H54 (cell line): ENCODE measurements around the gene SCYGR2.

ENCODE experiments used
- DNase-seq: peaks from one replicate; pipeline ENCODE4 v3.0.0; 2011; ENCODE audit warnings: low spot score, mixed read lengths; ENCODE audit not compliant: insufficient read length
- FAIRE-seq: peaks from 3 replicates; lab custom pipeline; 2011; peaks lifted over from hg19 to GRCh38; lab: Jason Lieb, UNC
- POLR2A ChIP-seq: IDR thresholded peaks from 2 replicates; pipeline ENCODE4 v1.6.1; 2011; ENCODE audit warnings: low read depth, mild to moderate bottlenecking, low read length

The SCYGR2 gene

DNA sequence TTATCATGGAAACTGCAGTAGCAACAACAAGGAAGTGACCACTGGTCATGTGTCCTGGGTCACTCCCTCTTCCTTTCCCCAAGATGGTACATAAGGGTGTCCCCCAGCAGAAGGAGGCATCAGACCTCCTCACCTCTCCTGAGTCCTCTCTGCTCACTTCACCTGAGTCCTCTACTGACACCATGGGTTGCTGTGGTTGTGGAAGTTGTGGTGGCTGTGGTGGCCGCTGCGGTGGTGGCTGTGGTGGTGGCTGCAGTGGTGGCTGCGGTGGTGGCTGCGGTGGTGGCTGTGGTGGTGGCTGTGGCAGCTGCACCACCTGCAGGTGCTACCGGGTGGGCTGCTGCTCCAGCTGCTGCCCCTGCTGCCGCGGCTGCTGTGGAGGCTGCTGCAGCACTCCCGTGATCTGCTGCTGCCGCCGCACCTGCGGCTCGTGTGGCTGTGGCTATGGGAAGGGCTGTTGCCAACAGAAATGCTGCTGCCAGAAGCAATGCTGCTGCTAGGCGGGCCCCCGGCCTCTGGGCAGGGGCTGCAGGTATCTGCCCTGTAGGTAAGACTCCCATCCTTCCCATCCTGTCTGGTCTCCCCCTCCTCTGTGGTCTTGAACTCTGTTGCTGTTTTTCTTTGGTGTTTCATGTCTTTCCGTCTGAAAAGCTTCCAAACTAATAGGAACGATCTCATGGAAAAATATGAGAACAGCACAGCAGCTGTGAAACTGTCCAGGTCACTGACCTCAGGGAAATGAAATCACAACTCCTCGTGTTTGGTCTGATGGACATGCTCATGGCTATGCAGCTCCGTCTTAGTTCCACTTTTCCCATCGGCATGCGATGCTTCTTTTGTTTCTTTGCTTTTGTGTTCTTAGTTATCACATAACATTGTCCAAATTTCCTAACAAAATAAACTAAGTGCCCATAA, 18.9 kb downstream of the SCYGR2 start, which contains the start of gene SCYGR4:
SCYGR4 (plus strand) TSS at position 183 of the 915 bp plus-strand sequence; CDS start at position 183, 0 bp downstream.
- TF ChIP-seq POLR2A = no peak
- DNase-seq (no peak), FAIRE-seq (no peak)

- FAIRE-seq (no peak), DNase-seq (no peak)
- no peak for TF ChIP-seq POLR2A
Measured at GRCh38 chr2:227623226-227623625, 24.5 kb downstream of the SCYGR2 start.

GRCh38 chr2:227625420-227625819, 26.7 kb downstream of the SCYGR2 start:
- no peak for TF ChIP-seq POLR2A
- DNase-seq (no peak), FAIRE-seq (no peak)

- DNase-seq (no peak), FAIRE-seq (no peak)
- no peak for TF ChIP-seq POLR2A
Measured at GRCh38 chr2:227626580-227627151, 28.0 kb downstream of the SCYGR2 start.

GRCh38 chr2:227627769-227628168, 29.1 kb downstream of the SCYGR2 start:
- no peak for TF ChIP-seq POLR2A
- FAIRE-seq = no peak
- DNase-seq = no peak

- no peak for DNase-seq
- TF ChIP-seq POLR2A = no peak
- no peak for FAIRE-seq
Measured at GRCh38 chr2:227629435-227629834, 30.7 kb downstream of the SCYGR2 start.

DNA sequence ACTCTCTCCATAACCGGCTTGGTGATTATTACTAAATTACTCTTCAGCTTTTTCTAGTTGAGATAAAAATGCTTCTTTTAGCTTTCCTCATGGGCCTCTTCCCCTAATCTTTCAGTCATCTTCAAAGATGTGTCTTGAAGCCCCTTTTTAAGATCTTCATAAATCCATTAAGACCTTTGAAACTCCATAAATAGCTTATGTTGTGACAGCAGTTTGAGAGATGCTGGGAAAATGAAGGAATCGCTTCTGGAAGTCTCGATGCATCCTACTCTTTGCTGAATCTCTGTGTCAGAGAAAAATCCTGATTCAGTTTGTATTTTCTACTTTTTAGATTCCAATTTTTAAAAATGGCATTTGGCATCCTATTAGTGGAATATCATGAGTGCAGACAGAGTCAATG, 31.6 kb downstream of the SCYGR2 start:
- no peak for FAIRE-seq
- DNase-seq = no peak
- no peak for TF ChIP-seq POLR2A

DNA sequence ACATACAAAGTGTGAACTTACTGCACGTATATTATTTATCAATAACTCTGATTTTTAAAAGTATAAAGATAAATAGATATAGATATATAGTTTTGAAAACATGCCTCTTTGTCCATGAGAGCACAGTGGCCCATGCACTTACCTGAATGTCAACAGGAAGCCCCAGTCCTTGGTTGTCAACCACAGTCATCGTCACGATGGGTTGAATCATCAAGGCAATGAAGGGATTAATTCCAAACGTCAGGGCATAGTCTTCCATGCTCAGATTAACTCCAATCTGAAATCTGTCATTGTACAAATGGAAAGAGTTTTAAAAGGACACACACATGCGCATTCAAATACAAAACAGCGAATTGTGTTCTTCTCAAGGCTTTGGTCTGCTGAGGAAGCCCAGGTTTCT, 34.1 kb downstream of the SCYGR2 start:
- no peak for TF ChIP-seq POLR2A
- DNase-seq (no peak), FAIRE-seq (no peak)

- no peak for TF ChIP-seq POLR2A
- DNase-seq (no peak), FAIRE-seq (no peak)
Measured at GRCh38 chr2:227634201-227634600, 35.5 kb downstream of the SCYGR2 start.

DNA sequence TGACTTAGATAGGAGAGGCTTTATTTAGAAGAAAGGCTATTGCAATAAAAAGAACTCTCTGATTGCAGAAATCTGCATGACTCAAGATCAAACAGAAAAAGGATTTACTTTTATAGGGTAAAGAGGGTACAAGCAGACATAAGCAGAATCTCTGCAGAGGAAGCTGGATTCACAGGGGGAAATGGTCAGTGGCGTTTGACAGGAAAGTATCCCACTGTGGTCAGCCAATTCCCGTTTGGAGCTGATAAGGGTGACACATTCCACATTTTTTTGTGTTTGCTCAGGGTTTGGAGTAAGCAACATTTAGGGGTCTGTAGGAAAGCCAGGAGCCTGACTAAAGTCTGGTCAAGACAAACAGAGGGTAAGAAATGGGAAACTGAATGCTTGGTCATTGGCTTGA, 44.0 kb downstream of the SCYGR2 start:
- no peak for DNase-seq
- no peak for FAIRE-seq
- TF ChIP-seq POLR2A = no peak

GRCh38 chr2:227643990-227644551, 45.4 kb downstream of the SCYGR2 start:
- TF ChIP-seq POLR2A = no peak
- DNase-seq (no peak), FAIRE-seq (no peak)
